ENCODE measurements around the gene DSN1.

DNA sequence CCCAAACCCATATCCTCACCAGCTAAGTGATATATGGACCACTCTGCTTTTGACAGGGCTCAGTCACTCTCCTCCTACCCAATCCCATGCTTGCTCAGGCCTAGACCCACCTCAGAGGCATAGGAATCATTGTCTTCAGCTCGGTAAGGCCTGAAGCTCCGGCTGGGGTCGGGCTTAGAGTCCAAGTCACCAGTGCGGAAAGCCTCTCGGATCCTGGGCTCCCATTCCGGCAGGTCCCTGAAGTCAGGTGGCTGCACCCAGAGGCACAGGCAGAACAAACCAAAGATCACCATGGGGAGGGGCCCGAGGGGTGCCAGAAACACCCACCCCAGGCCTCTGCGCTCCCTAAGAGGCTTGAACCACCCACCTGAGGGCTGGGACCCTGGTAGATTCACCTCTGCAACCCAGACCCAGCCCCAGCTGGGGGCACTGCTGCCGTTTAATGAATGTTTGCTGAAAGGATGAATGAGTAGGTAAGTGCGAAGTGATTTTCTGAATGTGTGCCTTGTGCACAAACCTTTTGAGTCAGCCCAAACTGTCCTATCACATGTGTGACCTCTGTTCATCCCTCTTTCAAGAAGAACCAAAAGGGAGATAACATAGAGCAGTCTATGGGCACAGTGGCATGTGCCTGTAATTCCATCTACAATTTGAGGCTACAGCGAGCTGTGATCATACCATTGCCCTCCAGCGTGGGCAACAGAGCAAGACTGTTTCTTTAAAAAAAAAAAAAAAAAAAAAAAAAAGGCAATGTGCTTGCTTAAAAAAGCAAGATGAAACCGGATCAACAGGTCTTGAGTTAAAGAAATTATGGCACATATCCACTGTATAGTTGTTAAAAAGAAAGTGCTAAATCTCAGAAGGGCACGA, 39.3 kb upstream of the DSN1 start:
- TF ChIP-seq, protein P1, sequence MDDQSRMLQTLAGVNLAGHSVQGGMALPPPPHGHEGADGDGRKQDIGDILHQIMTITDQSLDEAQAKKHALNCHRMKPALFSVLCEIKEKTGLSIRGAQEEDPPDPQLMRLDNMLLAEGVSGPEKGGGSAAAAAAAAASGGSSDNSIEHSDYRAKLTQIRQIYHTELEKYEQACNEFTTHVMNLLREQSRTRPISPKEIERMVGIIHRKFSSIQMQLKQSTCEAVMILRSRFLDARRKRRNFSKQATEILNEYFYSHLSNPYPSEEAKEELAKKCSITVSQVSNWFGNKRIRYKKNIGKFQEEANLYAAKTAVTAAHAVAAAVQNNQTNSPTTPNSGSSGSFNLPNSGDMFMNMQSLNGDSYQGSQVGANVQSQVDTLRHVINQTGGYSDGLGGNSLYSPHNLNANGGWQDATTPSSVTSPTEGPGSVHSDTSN (IDR thresholded peaks at IDR 0.05), result no peak
- TF ChIP-seq RAD21 (IDR thresholded peaks at IDR 0.05; ENCODE audit: low read length) (no peak), SMC3 (IDR thresholded peaks at IDR 0.05; ENCODE audit: low read depth, low read length) (no peak), NRF1 (IDR thresholded peaks at IDR 0.05; ENCODE audit: low read depth, low read length) (no peak), EP300 (IDR thresholded peaks at IDR 0.05; ENCODE audit: borderline replicate concordance in 1 of 2, low read depth in 1 of 2, low read length in 1 of 2) (no peak), EZH2phosphoT487 (IDR thresholded peaks at IDR 0.05; ENCODE audit: borderline replicate concordance, low read depth) (no peak), GATA2 (CRISPR knock-in tag; IDR thresholded peaks at IDR 0.05) (no peak), FOXJ3 (CRISPR knock-in tag; IDR thresholded peaks at IDR 0.05) (no peak), TAF1 (IDR thresholded peaks at IDR 0.05; ENCODE audit: borderline replicate concordance, low read depth, low read length) (no peak)
- TF ChIP-seq, protein P2, sequence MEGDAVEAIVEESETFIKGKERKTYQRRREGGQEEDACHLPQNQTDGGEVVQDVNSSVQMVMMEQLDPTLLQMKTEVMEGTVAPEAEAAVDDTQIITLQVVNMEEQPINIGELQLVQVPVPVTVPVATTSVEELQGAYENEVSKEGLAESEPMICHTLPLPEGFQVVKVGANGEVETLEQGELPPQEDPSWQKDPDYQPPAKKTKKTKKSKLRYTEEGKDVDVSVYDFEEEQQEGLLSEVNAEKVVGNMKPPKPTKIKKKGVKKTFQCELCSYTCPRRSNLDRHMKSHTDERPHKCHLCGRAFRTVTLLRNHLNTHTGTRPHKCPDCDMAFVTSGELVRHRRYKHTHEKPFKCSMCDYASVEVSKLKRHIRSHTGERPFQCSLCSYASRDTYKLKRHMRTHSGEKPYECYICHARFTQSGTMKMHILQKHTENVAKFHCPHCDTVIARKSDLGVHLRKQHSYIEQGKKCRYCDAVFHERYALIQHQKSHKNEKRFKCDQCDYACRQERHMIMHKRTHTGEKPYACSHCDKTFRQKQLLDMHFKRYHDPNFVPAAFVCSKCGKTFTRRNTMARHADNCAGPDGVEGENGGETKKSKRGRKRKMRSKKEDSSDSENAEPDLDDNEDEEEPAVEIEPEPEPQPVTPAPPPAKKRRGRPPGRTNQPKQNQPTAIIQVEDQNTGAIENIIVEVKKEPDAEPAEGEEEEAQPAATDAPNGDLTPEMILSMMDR (IDR thresholded peaks at IDR 0.05), result no peak
- TF ChIP-seq, protein P3, sequence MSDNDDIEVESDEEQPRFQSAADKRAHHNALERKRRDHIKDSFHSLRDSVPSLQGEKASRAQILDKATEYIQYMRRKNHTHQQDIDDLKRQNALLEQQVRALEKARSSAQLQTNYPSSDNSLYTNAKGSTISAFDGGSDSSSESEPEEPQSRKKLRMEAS (IDR thresholded peaks at IDR 0.05; ENCODE audit: low read depth), result no peak
